AG09309 (cell line): ENCODE measurements around the gene PRDM5.

Source experiments
- DNase-seq: peaks from one replicate; pipeline ENCODE4 v3.0.0-alpha.2; 2010; ENCODE audit warnings: low read depth
- H3K4me3 ChIP-seq: 2 replicates; pipeline ENCODE4 v1.5.1; 2011; ENCODE audit warnings: mild to moderate bottlenecking, low read depth, low read length, moderate library complexity; ENCODE audit not compliant: control insufficient read depth
- CTCF ChIP-seq: IDR thresholded peaks from 2 replicates; pipeline ENCODE4 v1.5.1; 2011; ENCODE audit warnings: mild to moderate bottlenecking, low read depth, low read length, inconsistent platforms; ENCODE audit not compliant: insufficient read depth, control insufficient read depth; ENCODE audit errors: missing control alignments

PRDM5 gene

DNA sequence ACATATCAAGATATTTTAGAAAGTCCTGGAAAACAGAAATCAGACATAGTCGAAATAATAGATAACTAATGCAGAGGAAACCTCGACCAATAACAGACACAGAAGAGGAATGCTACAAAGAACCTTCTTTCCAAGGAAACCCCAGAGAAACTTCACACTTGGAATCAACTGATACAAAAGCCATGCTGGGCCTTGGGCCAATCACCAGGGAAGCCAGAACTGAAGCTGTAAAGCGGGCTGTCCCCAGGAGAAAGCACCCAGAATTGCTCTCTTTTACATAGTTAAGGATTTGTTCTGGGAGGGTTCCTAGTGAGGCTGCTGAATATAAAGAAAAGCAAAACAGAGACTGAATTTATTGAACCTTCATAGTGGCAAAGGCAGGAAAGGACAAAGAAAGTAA lies 100.5 kb downstream of the PRDM5 start:
- no peak overlapping the region for H3K4me3 ChIP-seq
- TF ChIP-seq CTCF = no peak
- DNase-seq = no peak

- DNase-seq = no peak
- H3K4me3 ChIP-seq = no peak overlapping the region
- no peak for TF ChIP-seq CTCF
Measured at GRCh38 chr4:120821029-120821428, 101.5 kb downstream of the PRDM5 start.

GRCh38 chr4:120819805-120820437 lies 102.6 kb downstream of the PRDM5 start:
- no peak for TF ChIP-seq CTCF
- H3K4me3 ChIP-seq = no peak overlapping the region
- DNase-seq = no peak

DNA sequence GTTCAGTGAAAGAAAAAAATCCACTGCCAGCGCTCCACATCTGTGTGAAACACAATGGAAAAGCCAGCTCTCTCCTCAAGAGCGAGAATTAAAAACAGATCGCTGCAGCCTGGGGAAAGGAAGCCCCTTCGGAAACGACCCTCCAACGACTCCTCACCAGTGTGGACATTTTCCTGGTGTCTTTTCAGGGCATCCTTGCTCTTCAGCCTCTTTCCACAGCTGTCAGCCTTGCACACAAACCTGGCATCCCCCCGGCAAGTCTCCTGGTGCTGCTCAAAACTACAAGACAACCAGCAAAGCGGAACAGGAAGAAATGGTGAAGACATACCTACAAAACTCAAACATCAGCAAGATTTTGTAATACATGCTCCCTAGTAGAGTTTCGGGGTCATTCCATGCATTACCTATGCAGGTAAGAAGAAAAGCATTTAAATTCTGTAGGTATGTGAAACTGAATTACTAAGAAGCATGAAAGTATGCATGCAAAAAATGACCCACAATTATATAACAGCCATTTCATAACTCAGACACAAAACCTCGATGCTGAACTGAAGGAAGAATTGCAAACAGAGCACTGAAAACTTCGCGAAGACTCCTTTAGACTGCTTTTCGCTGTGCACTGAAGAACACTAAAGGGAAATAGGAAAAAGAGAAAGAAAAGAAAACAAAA lies 106.1 kb downstream of the PRDM5 start:
- peak overlapping the region; percentile 35 for H3K4me3 ChIP-seq
- DNase-seq = no peak
- TF ChIP-seq CTCF = no peak

GRCh38 chr4:120815361-120815760 lies 107.2 kb downstream of the PRDM5 start:
- DNase-seq = no peak
- TF ChIP-seq CTCF = no peak
- no peak overlapping the region for H3K4me3 ChIP-seq

DNA sequence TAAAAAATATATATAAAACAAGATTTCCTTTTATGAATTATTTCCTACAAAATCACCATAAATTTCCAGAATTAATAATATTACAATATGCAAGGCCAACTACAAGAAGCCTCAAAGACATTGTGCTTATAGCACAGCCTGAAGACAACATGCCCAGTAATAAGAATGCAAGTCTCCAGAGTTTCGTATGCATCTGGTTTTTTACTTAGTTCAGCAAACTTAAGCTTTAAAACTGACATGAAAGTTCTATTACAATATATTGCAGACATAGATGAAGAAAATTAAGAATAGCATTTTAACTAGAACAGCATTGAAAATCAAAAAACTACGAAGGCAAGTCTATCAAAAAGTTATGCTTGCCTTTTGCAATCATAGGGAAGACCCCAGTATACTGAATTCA lies 107.6 kb downstream of the PRDM5 start:
- no peak for DNase-seq
- no peak for TF ChIP-seq CTCF
- no peak overlapping the region for H3K4me3 ChIP-seq
